RWPE2 (cell line): Measurements from ENCODE around the gene DDX1.

Source experiments
- ATAC-seq: fragments of 200-7000 bp; cut with Tn5 transposase; 3 replicates; pipeline ENCODE4 v1.9.1; 2021; ENCODE audit warnings: low read depth
- DNase-seq: peaks from one replicate; pipeline ENCODE4 v3.0.0-alpha.2; 2020; ENCODE audit warnings: low spot score
- H3K27ac ChIP-seq: fragments of 450-650 bp; 2 replicates; pipeline ENCODE4 v1.5.1; 2017; ENCODE audit warnings: mild to moderate bottlenecking; ENCODE audit not compliant: poor library complexity, severe bottlenecking
- H3K27me3 ChIP-seq: fragments of 250-450 bp; sonication (Bioruptor Pico); 2 replicates; pipeline ENCODE4 v1.5.1; 2021; ENCODE audit warnings: mild to moderate bottlenecking, moderate library complexity; ENCODE audit not compliant: insufficient read depth, poor library complexity, severe bottlenecking
- H3K36me3 ChIP-seq: fragments of 250-450 bp; sonication (Bioruptor Pico); 2 replicates; pipeline ENCODE4 v1.5.1; 2020; ENCODE audit warnings: low read depth, mild to moderate bottlenecking, moderate library complexity
- H3K4me1 ChIP-seq: fragments of 250-450 bp; sonication (Bioruptor Pico); 2 replicates; pipeline ENCODE4 v1.5.1; 2021; ENCODE audit warnings: mild to moderate bottlenecking, moderate library complexity; ENCODE audit not compliant: insufficient read depth, poor library complexity, severe bottlenecking
- H3K4me3 ChIP-seq: fragments of 250-450 bp; sonication (Bioruptor Pico); 2 replicates; pipeline ENCODE4 v1.5.1; 2021; ENCODE audit warnings: mild to moderate bottlenecking, moderate library complexity; ENCODE audit not compliant: severe bottlenecking
- H3K9me3 ChIP-seq: fragments of 250-450 bp; sonication (Bioruptor Pico); 2 replicates; pipeline ENCODE4 v1.5.1; 2021; ENCODE audit warnings: mild to moderate bottlenecking, moderate library complexity; ENCODE audit not compliant: severe bottlenecking
- CTCF ChIP-seq: fragments of 450-650 bp; IDR thresholded peaks from one replicate; pipeline ENCODE4 v1.5.1; 2017; ENCODE audit warnings: mild to moderate bottlenecking, moderate library complexity; ENCODE audit not compliant: poor library complexity, severe bottlenecking

Gene DDX1

GRCh38 chr2:15615301-15615920, 23.7 kb downstream of the DDX1 start:
- H3K36me3 ChIP-seq = peaks cover 68% of the 10 kb centered on the region
- TF ChIP-seq CTCF = no peak

GRCh38 chr2:15616429-15616828, 24.8 kb downstream of the DDX1 start:
- DNase-seq = no peak
- no peak overlapping the region for H3K4me3 ChIP-seq

More at GRCh38 chr2:15615301-15615920, 23.7 kb downstream of the DDX1 start:
- H3K4me3 ChIP-seq = no peak overlapping the region
- no peaks in the 10 kb centered on the region for H3K9me3 ChIP-seq
- no peaks in the 10 kb centered on the region for H3K4me1 ChIP-seq
- H3K27me3 ChIP-seq = no peaks in the 10 kb centered on the region
- no peak for ATAC-seq
- DNase-seq = no peak
- no peak overlapping the region for H3K27ac ChIP-seq

GRCh38 chr2:15616850-15617777, 25.4 kb downstream of the DDX1 start:
- DNase-seq = no peak
- Histone ChIP-seq H3K27ac (no peak overlapping the region), H3K27me3 (no peaks in the 10 kb centered on the region), H3K4me1 (no peaks in the 10 kb centered on the region), H3K9me3 (no peaks in the 10 kb centered on the region), H3K36me3 (peaks cover 83% of the 10 kb centered on the region), H3K4me3 (no peak overlapping the region)
- no peak for TF ChIP-seq CTCF
- ATAC-seq = no peak

More at GRCh38 chr2:15616429-15616828, 24.8 kb downstream of the DDX1 start:
- Histone ChIP-seq H3K9me3 (no peaks in the 10 kb centered on the region), H3K27me3 (no peaks in the 10 kb centered on the region), H3K4me1 (no peaks in the 10 kb centered on the region), H3K27ac (no peak overlapping the region), H3K36me3 (peaks cover 76% of the 10 kb centered on the region)
- no peak for TF ChIP-seq CTCF
- no peak for ATAC-seq

- no peak for ATAC-seq
- Histone ChIP-seq H3K4me1 (no peaks in the 10 kb centered on the region), H3K9me3 (no peaks in the 10 kb centered on the region), H3K27ac (no peak overlapping the region), H3K4me3 (no peak overlapping the region), H3K36me3 (peaks cover 89% of the 10 kb centered on the region), H3K27me3 (no peaks in the 10 kb centered on the region)
- no peak for TF ChIP-seq CTCF
- no peak for DNase-seq
Observed at GRCh38 chr2:15617778-15618448, 26.2 kb downstream of the DDX1 start.
